Ovary (tissue), 9 donors: Measurements from ENCODE around the gene KLHL3. TPM values are rescaled to one million over a fixed set of nuclear protein-coding genes. Genes with fewer than 3 reads are reported as not detected.

Experiments
- DNase-seq, 5 donors: peaks; one replicate each; pipeline ENCODE4 v3.0.0-alpha.2; 2019 to 2020
- H3K27ac ChIP-seq, 2 donors: fragments of 200-600 bp; one replicate each; pipeline versions ENCODE4 v1.5.1 to v1.8.0; 2019 to 2022
- H3K27me3 ChIP-seq: fragments of 200-600 bp; one replicate; pipeline ENCODE4 v1.8.0; 2022
- H3K36me3 ChIP-seq: fragments of 200-600 bp; sonication (generic); one replicate; pipeline ENCODE4 v1.5.1; 2019
- H3K4me1 ChIP-seq: one replicate; pipeline ENCODE4 v1.8.1; 2013; ENCODE audit warnings: mild to moderate bottlenecking, moderate library complexity; ENCODE audit not compliant: insufficient read depth
- H3K4me3 ChIP-seq: fragments of 200-600 bp; sonication (generic); one replicate; pipeline ENCODE4 v1.5.1; 2017
- H3K9me3 ChIP-seq, 2 donors: fragments of 200-600 bp in 1 of 2; sonication (generic) in 1 of 2; one replicate each; pipeline versions ENCODE4 v1.5.1 to v1.8.1; 2013 to 2019; ENCODE audit warnings: mild to moderate bottlenecking in 1 of 2, moderate library complexity in 1 of 2
- CTCF ChIP-seq, 3 donors: fragments of 450-650 bp in 2 of 3; fragments of 200-600 bp in 1 of 3; IDR thresholded peaks; one replicate each; pipeline versions ENCODE4 v1.5.1 to v1.8.0; 2016 to 2022; ENCODE audit warnings: antibody characterized with exemption in 3 of 3, mild to moderate bottlenecking in 1 of 3
- EP300 ChIP-seq: sonication (generic); formaldehyde crosslinking; IDR thresholded peaks from one replicate; pipeline ENCODE4 v1.6.1; 2017; ENCODE audit warnings: antibody characterized with exemption
- POLR2A ChIP-seq: fragments of 450-650 bp; IDR thresholded peaks from one replicate; pipeline ENCODE4 v1.6.1; 2017; ENCODE audit warnings: antibody characterized with exemption, mild to moderate bottlenecking, moderate library complexity
- WGBS, 3 donors: extraction: QIAGEN DNeasy Blood & Tissue Kit in 1 of 3; methylation state at CpG; one replicate each; pipeline versions ENCODE4 v1.1.5 to v1.1.7; 2013 to 2017; 5-methylcytosine and 5-hydroxymethylcytosine counted together
- intact Hi-C, 4 donors: fragments of 100-400 bp; cut with DNase I; formaldehyde crosslinking; loops; one replicate each; pipeline versions ENCODE4 v1.11.0 to v1.15.1; 2022 to 2023
- polyA plus RNA-seq, 2 donors: library from polyadenylated mRNA; stranded (reverse); fragments of 200-250 nt in 1 of 2; fragments of 350-450 nt in 1 of 2; fragmentation: Illumina TruSeq in 1 of 2; extraction: RNeasy Lipid Tissue Mini Kit (QIAGEN cat#74804) in 1 of 2; gene quantifications; one replicate each; pipeline ENCODE4 v1.2.3, GENCODE V29; 2013 to 2014
- total RNA-seq, 7 donors: library from RNA; depleted of rRNA in 2 of 7; stranded (reverse); fragments of >200 nt in 2 of 7; fragmentation: NEBNext Ultra II Directional in 3 of 7; extraction: Animal tissue kit (Norgen Biotek cat#: 25700) in 3 of 7; gene quantifications; one replicate each; pipeline versions ENCODE4 v1.1.0 to v1.2.4, GENCODE V29; 2016 to 2023
- donor health status: DM: no; HTN: no; CAD: no; lungs with moderate emphysema.
- donor health status: DM: no; HTN: no; CAD: no.
- donor health status: Bipolar disorder and iron deficiency.
- donor health status: DM: yes; HTN: yes; CAD: no.
- donor health status: DM: no; HTN: no; CAD: no.
- donor health status: DM: yes; HTN: yes; CAD: no.

KLHL3 gene
- total and polyA plus RNA-seq, 9 donors = 2.9 to 15.7 (median 8.7) TPM

GRCh38 chr5:137743031-137743640 lies 7.2 kb upstream of the KLHL3 start:
- Histone ChIP-seq H3K27ac (no peak overlapping the region), H3K36me3 (no peaks in the 10 kb centered on the region), H3K9me3 (no peaks in the 10 kb centered on the region), H3K4me3 (no peak overlapping the region), H3K4me1 (no peaks in the 10 kb centered on the region), H3K27me3 (no peaks in the 10 kb centered on the region)
- intact Hi-C loops = loop anchor here in 3 of 4 donors (5.0 kb wide), 3 partner anchors 81 to 116 kb away; no protein-coding TSS in a partner anchor
- peak; percentile 39 to 65 (median 48) for TF ChIP-seq CTCF (IDR thresholded peaks at IDR 0.05)
- TF ChIP-seq POLR2A = no peak
- TF ChIP-seq EP300 = no peak
- 68 to 69% (median 69%) methylated on average over 4 of the region's 4 CpGs for WGBS, 3 donors
- peak in 4 of 5 donors; percentile 37 to 66 (median 44) for DNase-seq

GRCh38 chr5:137741718-137742117 lies 5.8 kb upstream of the KLHL3 start:
- Histone ChIP-seq H3K4me3 (no peak overlapping the region), H3K9me3 (no peaks in the 10 kb centered on the region), H3K4me1 (no peaks in the 10 kb centered on the region), H3K27ac (no peak overlapping the region), H3K36me3 (no peaks in the 10 kb centered on the region), H3K27me3 (no peaks in the 10 kb centered on the region)
- DNase-seq = no peak
- 91 to 94% (median 93%) methylated on average over 8 of the region's 8 CpGs for WGBS, 3 donors
- TF ChIP-seq EP300 = no peak
- no peak for TF ChIP-seq POLR2A
- TF ChIP-seq CTCF (IDR thresholded peaks at IDR 0.05) = no peak
- intact Hi-C loops = loop anchor here (2.0 to 5.0 kb wide), 5 partner anchors 77 to 114 kb away; no protein-coding TSS in a partner anchor

GRCh38 chr5:137739737-137740136 lies 3.8 kb upstream of the KLHL3 start:
- Histone ChIP-seq H3K27me3 (no peaks in the 10 kb centered on the region), H3K4me3 (no peak overlapping the region), H3K4me1 (no peaks in the 10 kb centered on the region), H3K9me3 (no peaks in the 10 kb centered on the region), H3K27ac (no peak overlapping the region), H3K36me3 (no peaks in the 10 kb centered on the region)
- WGBS, 3 donors = 86 to 89% (median 86%) methylated on average over 4 of the region's 4 CpGs
- no peak for TF ChIP-seq EP300
- TF ChIP-seq POLR2A = no peak
- TF ChIP-seq CTCF (IDR thresholded peaks at IDR 0.05) = no peak
- intact Hi-C loops = loop anchor here (2.0 to 5.0 kb wide), 6 partner anchors 75 to 112 kb away; no protein-coding TSS in a partner anchor
- no peak for DNase-seq

GRCh38 chr5:137738947-137739346 lies 3.1 kb upstream of the KLHL3 start:
- Histone ChIP-seq H3K27ac (no peak overlapping the region), H3K27me3 (no peaks in the 10 kb centered on the region), H3K9me3 (no peaks in the 10 kb centered on the region), H3K36me3 (no peaks in the 10 kb centered on the region), H3K4me1 (peaks cover 2% of the 10 kb centered on the region), H3K4me3 (no peak overlapping the region)
- WGBS, 3 donors = 81 to 82% (median 82%) methylated on average over 3 of the region's 3 CpGs
- TF ChIP-seq POLR2A (no peak), CTCF (IDR thresholded peaks at IDR 0.05) (no peak), EP300 (no peak)
- intact Hi-C loops = loop anchor here in 1 of 4 donors (5.0 kb wide), 1 partner anchor 82 kb away; no protein-coding TSS in a partner anchor
- no peak for DNase-seq
